Measurements from ENCODE around the gene DPEP1.

DPEP1 gene

DNA sequence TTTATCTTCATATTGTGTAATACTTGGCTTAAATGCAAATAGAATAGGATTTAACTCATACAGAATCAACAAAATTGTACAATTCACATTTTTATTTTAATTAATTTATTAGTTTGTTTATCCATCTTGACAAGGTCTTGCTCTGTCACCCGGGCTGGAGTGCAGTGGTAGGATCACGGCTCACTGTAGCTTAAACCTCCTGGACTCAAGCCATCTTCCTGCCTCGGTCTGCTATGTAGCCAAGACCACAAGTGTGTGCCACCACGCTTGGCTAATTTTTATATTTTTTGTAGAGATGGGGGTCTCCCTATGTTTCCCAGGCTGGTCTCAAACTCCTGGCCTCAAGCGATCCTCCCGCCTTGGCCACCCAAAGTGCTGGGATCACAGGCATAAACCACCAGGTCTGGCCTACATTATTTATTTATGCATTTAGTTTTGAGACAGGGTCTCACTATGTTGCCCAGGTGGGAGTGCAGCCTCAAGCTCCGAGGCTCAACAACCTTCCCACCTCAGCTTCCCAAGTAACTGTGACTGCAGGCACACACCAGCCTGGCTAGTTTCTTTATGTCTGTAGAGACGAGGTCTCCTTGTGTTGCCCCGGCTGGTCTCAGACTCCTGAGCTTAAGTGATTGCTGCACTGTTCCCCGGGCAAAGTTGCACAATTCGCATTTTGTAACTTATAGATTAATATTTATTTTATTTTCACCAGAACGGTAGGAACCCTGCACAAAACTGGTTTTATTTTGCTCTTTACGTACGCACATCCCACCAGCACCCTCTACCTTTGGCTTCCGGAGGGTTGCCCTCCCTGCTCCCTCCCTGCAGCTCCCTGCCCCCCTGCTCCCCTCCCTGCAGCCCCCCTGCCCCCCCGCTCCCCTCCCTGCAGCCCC is 4.9 kb downstream of the DPEP1 start:
- TF ChIP-seq, protein P1, sequence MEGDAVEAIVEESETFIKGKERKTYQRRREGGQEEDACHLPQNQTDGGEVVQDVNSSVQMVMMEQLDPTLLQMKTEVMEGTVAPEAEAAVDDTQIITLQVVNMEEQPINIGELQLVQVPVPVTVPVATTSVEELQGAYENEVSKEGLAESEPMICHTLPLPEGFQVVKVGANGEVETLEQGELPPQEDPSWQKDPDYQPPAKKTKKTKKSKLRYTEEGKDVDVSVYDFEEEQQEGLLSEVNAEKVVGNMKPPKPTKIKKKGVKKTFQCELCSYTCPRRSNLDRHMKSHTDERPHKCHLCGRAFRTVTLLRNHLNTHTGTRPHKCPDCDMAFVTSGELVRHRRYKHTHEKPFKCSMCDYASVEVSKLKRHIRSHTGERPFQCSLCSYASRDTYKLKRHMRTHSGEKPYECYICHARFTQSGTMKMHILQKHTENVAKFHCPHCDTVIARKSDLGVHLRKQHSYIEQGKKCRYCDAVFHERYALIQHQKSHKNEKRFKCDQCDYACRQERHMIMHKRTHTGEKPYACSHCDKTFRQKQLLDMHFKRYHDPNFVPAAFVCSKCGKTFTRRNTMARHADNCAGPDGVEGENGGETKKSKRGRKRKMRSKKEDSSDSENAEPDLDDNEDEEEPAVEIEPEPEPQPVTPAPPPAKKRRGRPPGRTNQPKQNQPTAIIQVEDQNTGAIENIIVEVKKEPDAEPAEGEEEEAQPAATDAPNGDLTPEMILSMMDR (IDR thresholded peaks at IDR 0.05; ENCODE audit: borderline replicate concordance, control extremely low read depth, extremely low read depth, insufficient read depth, missing control alignments) = no peak
- in situ Hi-C loops (cut with MboI; ENCODE audit: low sequenced_read_pairs, unreplicated experiment) = no loop called here
- DNase-seq (ENCODE audit: low spot score) = no peak

DNA sequence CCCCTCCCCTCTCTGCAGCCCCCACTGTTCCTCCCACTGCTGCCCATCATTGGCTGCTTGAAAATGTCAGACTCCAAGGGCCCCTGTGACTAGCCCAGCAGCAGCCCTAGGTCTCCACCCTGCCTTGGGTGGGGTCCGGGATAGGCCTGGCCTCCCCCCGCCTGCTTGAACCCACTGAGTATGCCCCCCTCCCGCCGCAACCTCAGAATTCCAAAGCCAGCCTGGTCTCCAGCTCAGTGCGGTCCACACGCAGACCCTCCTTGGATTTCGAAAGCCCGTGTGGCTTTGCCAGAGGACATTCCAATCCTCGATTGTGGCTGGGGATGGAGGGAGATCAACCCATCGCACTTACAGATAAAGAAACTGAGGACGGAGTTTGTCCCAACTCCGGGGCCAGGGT is 6.4 kb downstream of the DPEP1 start:
- in situ Hi-C loops (cut with MboI; ENCODE audit: low sequenced_read_pairs, unreplicated experiment) = no loop called here
- no peak for DNase-seq (ENCODE audit: low spot score)
- TF ChIP-seq, protein P1 (IDR thresholded peaks at IDR 0.05; ENCODE audit: borderline replicate concordance, control extremely low read depth, extremely low read depth, insufficient read depth, missing control alignments) = no peak

DNA sequence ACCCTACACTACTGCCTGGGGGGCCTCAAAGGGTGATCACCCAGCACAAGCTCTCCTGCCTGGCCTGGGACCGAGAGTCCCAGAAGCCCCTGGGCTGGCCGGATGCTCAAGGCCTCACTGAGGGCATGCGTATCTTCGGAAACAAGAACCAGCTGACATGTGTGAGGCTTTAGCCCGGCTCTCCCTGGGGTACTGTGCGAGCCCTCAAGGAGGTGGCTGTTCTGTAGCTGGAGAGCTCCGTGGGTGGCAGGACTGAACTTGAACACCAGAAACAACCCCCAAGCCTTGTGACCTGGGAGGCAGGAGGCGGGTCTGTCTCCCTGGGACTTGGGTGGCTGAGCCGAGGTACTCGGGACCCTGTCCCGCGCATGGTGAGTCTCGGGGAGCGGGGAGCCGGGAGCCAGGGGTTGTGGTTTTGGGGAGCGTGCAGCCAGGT is 7.0 kb downstream of the DPEP1 start:
- in situ Hi-C loops (cut with MboI; ENCODE audit: low sequenced_read_pairs, unreplicated experiment) = no loop called here
- no peak for DNase-seq (ENCODE audit: low spot score)
- TF ChIP-seq, protein P1 (IDR thresholded peaks at IDR 0.05; ENCODE audit: borderline replicate concordance, control extremely low read depth, extremely low read depth, insufficient read depth, missing control alignments) = no peak

DNA sequence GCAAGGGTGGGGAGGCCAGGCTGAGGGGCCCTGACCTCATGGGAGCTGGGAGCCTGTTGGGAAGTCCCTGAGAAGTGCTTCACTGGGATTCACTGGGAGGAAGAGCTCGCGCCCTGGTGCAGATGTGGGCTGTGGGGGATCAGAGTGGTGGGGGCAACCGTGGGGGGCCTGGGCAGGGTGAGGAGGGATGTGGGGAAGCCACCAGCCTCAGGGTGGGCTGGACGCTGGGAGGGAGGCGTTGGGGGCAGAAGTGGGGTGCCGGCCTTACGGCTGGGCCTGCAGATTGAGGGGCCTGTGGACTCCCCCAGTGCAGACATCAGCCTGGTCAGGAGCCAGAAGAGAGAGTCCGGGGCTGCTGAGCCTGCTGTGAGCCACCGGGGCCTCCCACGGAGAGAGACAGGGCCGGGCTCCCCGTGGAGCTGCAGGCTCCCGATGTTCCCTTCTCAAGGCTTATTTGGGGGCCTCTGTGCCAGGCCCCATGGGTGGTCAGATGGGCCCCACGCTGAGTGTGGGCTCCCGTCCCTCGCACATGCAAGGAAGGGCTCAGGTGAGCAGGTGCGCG is 7.8 kb downstream of the DPEP1 start:
- DNase-seq (ENCODE audit: low spot score) = no peak
- in situ Hi-C loops (cut with MboI; ENCODE audit: low sequenced_read_pairs, unreplicated experiment) = no loop called here
- TF ChIP-seq, protein P1 (IDR thresholded peaks at IDR 0.05; ENCODE audit: borderline replicate concordance, control extremely low read depth, extremely low read depth, insufficient read depth, missing control alignments) = no peak

DNA sequence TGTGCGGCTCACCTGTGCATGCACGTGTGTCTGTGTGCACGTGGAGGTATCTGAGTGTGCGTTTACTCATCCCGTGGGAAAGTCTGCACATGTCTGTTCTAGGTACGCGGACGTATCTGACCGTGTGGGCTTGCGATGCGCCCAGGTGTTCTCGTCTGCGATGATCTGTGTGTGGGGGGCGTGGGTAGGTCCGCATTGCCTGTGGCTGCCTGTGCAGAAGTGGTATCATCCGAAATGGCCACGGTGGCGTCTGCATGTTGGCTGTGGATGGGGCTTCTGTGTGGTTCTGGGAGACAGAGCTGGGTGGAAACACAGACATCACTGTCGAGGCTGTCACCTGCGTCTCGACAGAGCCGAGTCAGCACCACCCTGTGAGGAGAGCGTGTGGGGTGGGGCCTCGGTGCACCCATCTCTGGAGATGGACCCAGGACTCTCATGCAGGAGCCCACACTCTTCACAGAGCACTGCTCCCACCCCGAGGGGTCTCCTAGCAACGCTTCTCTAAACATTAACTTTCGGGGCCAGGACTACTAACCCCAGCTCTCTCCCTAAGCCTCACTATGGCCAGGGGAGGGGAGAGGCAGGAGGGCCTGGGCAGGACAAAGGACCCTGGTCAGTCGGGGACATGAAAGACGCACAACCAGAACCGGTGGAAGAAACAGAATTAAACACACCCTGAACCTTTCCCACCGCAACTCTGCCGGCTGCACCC is 8.4 kb downstream of the DPEP1 start:
- DNase-seq (ENCODE audit: low spot score) = no peak
- TF ChIP-seq, protein P1 (IDR thresholded peaks at IDR 0.05; ENCODE audit: borderline replicate concordance, control extremely low read depth, extremely low read depth, insufficient read depth, missing control alignments) = no peak
- in situ Hi-C loops (cut with MboI; ENCODE audit: low sequenced_read_pairs, unreplicated experiment) = no loop called here

DNA sequence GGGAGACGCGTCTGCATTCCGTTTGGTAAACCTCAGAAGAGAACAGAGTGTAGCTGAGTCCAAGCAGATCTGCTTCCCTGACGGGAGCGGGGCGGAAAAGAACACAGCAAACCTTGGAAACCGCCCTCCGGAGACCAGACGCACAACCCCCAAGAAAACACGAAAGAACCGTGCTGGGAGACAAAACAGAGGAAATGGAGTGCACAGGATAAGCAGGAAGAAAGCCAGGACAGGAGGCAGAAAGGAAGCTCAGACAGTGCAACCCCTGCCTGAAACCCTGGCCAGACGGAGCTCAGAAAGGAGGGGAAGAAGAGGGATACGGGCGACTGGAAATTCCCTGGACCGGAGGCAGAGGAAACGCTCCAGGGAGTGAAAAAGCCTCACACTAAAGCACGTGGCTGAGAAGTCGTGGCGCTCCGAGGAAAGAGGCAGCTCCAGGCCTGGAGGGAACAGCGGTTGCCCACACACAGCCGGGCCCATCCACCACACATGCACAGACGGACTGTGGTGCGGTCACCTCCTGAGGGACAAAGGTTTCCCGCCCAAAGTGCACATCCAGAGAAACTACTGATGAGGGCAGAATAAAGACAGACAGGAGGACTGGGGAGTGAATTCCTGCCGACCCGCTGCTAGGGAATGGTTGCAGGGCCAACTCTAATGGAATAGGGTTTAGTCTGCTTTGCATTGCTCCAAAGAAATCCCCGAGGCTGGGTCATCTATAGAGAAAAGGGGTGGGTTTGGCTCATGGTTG is 10.2 kb downstream of the DPEP1 start:
- in situ Hi-C loops (cut with MboI; ENCODE audit: low sequenced_read_pairs, unreplicated experiment) = no loop called here
- TF ChIP-seq, protein P1 (IDR thresholded peaks at IDR 0.05; ENCODE audit: borderline replicate concordance, control extremely low read depth, extremely low read depth, insufficient read depth, missing control alignments) = no peak
- DNase-seq (ENCODE audit: low spot score) = no peak

Data from GM13976 (cell line).